ENCODE data around the gene ADARB2.

ADARB2 gene

DNA sequence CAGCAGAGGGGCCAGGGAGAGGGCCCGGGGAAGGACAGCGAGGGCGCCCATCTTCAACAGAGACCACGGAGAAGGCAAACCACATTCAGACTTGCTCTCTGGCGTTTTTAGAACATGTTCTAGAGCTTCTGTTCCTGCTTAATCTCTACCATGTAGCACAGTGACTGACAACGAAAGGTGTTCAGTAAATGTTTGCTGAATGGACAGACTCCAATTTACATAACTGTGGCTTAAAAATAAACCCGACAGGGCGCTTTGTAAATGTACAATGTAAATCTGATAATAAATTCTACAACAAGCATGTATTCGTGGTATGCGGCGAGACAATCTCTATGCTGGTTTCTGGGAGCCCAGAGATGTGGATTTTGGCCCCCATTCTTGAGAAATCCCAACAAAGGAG, 10.5 kb downstream of the ADARB2 start:
- H3K27ac ChIP-seq = no peak overlapping the region
- TF ChIP-seq, protein P1, sequence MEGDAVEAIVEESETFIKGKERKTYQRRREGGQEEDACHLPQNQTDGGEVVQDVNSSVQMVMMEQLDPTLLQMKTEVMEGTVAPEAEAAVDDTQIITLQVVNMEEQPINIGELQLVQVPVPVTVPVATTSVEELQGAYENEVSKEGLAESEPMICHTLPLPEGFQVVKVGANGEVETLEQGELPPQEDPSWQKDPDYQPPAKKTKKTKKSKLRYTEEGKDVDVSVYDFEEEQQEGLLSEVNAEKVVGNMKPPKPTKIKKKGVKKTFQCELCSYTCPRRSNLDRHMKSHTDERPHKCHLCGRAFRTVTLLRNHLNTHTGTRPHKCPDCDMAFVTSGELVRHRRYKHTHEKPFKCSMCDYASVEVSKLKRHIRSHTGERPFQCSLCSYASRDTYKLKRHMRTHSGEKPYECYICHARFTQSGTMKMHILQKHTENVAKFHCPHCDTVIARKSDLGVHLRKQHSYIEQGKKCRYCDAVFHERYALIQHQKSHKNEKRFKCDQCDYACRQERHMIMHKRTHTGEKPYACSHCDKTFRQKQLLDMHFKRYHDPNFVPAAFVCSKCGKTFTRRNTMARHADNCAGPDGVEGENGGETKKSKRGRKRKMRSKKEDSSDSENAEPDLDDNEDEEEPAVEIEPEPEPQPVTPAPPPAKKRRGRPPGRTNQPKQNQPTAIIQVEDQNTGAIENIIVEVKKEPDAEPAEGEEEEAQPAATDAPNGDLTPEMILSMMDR (IDR thresholded peaks at IDR 0.05) = no peak
- TF ChIP-seq ZFX (IDR thresholded peaks at IDR 0.05; ENCODE audit: borderline replicate concordance) = no peak

DNA sequence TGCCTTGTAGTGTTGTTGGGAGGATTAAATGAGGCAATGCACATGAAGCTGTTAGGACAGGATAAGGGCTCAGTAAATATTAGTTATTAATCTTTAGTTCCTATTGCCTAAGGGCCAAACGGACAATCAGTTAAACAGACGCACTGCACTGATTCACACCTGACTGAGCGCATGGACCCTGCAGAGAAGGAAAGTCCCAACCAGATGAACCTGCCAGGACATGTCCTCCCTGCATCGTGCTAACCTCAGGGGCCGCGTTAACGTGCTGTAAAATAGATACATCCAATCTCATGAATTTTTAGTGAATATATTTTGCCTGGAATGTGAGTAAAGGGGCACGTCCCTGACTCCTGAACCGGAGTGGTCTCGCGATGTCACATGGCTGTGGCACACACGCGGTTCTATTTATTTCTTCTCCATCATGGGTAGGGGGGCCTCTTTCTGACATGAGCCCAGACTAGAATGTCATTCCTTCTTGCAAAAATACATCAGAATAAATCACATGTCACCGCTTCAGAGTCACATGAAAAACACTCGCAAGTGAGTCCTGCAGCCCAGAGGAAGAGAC, 12.3 kb downstream of the ADARB2 start:
- TF ChIP-seq, protein P1 (IDR thresholded peaks at IDR 0.05) = no peak
- no peak overlapping the region for H3K27ac ChIP-seq

DNA sequence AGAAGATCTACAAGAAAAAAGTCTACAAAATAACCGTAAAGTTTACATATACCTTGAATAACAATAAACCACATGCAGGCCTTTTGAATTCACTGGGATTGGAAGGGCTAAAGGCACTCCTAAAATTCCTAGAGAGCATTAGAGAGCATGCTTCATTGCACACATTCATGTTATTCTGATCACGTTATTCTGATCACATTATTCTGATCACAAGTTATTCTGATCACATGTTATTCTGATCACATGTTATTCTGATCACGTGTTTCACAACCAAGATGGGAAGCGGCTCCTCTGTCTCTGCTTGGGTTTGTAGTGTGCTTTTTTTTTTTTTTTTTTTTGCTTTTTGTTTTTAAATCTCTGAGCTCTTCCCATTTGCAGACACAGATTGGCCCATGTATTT, 20.5 kb downstream of the ADARB2 start:
- no peak overlapping the region for H3K27ac ChIP-seq
- TF ChIP-seq ZFX (IDR thresholded peaks at IDR 0.05; ENCODE audit: borderline replicate concordance) = no peak
- TF ChIP-seq, protein P1 (IDR thresholded peaks at IDR 0.05) = no peak

DNA sequence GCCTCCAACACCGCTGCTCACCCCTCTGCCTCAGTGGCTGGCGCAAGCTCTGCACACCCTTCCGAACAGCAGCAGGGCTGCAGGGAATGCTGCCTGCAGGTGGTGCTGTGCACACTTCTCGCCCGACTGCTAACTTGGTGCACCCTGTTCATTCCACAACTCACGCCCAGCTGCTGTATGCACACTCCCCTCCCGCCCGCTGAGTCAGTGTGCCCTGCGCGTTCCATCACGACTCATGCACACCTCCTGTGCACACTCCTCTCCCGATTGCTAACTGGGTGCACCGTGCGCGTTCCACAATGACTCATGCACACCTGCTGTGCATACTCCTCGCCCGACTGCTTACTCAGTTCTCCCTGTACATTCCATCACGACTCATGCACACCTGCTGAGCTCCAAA, 21.5 kb downstream of the ADARB2 start:
- no peak overlapping the region for H3K27ac ChIP-seq
- TF ChIP-seq, protein P1 (IDR thresholded peaks at IDR 0.05) = peak; percentile 56
- no peak for TF ChIP-seq ZFX (IDR thresholded peaks at IDR 0.05; ENCODE audit: borderline replicate concordance)

DNA sequence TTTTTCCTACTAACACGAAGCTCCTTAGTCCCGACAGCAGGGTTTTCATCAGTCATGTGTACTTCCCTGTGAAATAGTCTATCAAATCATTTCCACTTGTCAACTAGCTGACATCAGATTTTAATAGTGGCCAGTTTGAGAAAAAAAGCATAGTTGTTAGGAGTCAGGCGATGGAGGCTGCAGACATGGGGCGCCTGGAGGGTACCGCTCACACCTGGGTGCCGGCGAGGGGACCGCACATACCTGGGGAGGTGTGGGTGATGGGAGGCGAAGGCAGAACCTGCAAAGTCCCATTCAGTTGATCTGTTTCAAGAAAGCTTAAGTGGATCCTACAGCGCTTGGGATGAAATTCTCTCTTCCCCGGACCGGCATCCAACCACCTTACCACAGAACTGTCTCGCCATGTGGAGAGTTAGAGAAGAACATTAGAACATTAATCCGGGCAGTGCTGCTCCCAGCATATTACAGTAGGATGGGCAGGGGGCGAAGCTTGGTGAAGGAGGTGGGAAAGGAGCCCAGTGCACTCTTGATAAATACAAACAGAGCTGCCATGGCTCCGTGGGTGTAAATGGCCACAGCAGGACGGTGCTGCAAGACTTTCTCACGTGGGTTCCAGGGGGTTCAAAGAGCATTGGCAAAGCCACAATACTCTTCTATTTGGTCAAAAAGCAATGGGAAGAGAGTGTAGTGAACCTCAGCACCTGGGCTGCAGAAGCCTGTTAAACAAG, 24.2 kb downstream of the ADARB2 start:
- no peak for TF ChIP-seq ZFX (IDR thresholded peaks at IDR 0.05; ENCODE audit: borderline replicate concordance)
- TF ChIP-seq, protein P1 (IDR thresholded peaks at IDR 0.05) = no peak
- no peak overlapping the region for H3K27ac ChIP-seq

DNA sequence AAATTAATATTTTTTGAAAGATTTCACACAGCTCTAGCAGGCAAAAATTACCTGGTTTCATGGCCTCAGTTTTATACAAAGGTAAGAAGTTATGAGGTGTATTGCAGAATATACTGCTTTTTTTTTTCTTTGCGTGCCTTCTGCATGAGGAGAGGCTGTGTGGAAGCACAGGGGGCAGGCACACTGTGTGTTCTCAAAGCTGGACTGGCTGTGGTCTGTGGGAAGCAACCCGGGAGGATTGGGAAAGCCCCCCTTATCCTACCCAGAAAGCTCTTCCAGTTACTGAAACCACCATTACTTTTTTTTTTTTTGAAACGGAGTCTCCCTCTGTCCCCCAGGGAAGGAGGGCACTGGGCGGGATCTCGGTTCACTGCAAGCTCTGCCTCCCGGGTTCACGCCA, 25.0 kb downstream of the ADARB2 start:
- TF ChIP-seq ZFX (IDR thresholded peaks at IDR 0.05; ENCODE audit: borderline replicate concordance) = no peak
- TF ChIP-seq, protein P1 (IDR thresholded peaks at IDR 0.05) = no peak
- no peak overlapping the region for H3K27ac ChIP-seq

DNA sequence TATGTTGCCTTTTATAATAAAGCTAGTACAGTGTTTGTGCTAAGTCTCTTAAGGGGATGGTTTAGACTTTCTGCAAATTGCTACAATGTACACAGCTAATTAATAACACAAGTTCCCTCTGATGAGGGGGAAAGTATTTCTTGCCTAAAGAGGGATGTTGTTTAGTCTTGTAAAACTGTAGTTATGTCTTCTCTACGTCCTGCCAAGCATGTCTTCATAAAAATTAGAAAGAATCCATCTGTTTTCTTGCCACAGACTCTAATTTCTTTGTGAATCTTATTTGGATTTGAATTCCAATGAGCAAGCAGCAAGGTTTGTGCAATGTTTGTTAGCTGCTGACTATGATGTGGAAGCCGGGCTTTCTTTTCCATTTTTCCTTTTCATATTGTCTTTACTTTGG, 28.2 kb downstream of the ADARB2 start:
- no peak overlapping the region for H3K27ac ChIP-seq

More for the DNA sequence above, 28.2 kb downstream of the ADARB2 start:
- TF ChIP-seq ZFX (IDR thresholded peaks at IDR 0.05; ENCODE audit: borderline replicate concordance) = no peak
- TF ChIP-seq, protein P1 (IDR thresholded peaks at IDR 0.05) = no peak
